ENCODE measurements around the gene RSRC2.
"Not testable (repeated sequence)": the region's sequence is repeated elsewhere in the genome, so short reads cannot be mapped to it uniquely, and the experiment has no call there.

The RSRC2 gene

GRCh38 chr12:122486360-122486759 lies 40.4 kb downstream of the RSRC2 start:
- not testable (repeated sequence) for H3K27ac ChIP-seq (ENCODE audit: low read depth, low read length, severe bottlenecking); H3K4me3 ChIP-seq (ENCODE audit: extremely low read depth, insufficient read depth, low read length, poor library complexity, severe bottlenecking)
- 94% methylated on average over 2 of the region's 6 CpGs; no CpG with 5 or more reads in 1 of the 2 experiments for WGBS, 2 experiments (ENCODE audit: insufficient coverage in 2 of 2)

GRCh38 chr12:122484385-122484784 lies 42.4 kb downstream of the RSRC2 start:
- H3K27ac ChIP-seq (ENCODE audit: low read depth, low read length, severe bottlenecking): not testable (repeated sequence)
- H3K36me3 ChIP-seq (ENCODE audit: control insufficient read depth, insufficient read depth, low read length): peaks cover 92% of the 10 kb centered on the region
- WGBS, 2 experiments (ENCODE audit: insufficient coverage in 2 of 2): 80 to 100% methylated on average over 1 of the region's 1 CpG

More at GRCh38 chr12:122486360-122486759, 40.4 kb downstream of the RSRC2 start:
- peaks cover 88% of the 10 kb centered on the region for H3K36me3 ChIP-seq (ENCODE audit: control insufficient read depth, insufficient read depth, low read length)
- H3K9me3 ChIP-seq (ENCODE audit: control insufficient read depth, low read length); H3K4me1 ChIP-seq (ENCODE audit: control insufficient read depth, insufficient read depth, low read length, poor library complexity, severe bottlenecking): not testable (repeated sequence)

GRCh38 chr12:122483969-122484368 lies 42.8 kb downstream of the RSRC2 start:
- 85 to 93% methylated on average over 3 of the region's 5 CpGs for WGBS, 2 experiments (ENCODE audit: insufficient coverage in 2 of 2)
- Histone ChIP-seq H3K4me3 (ENCODE audit: extremely low read depth, insufficient read depth, low read length, poor library complexity, severe bottlenecking) (no peak overlapping the region), H3K36me3 (ENCODE audit: control insufficient read depth, insufficient read depth, low read length) (peaks cover 92% of the 10 kb centered on the region), H3K27ac (ENCODE audit: low read depth, low read length, severe bottlenecking) (no peak overlapping the region), H3K4me1 (ENCODE audit: control insufficient read depth, insufficient read depth, low read length, poor library complexity, severe bottlenecking) (no peaks in the 10 kb centered on the region), H3K9me3 (ENCODE audit: control insufficient read depth, low read length) (no peaks in the 10 kb centered on the region)

More at GRCh38 chr12:122484385-122484784, 42.4 kb downstream of the RSRC2 start:
- not testable (repeated sequence) for H3K9me3 ChIP-seq (ENCODE audit: control insufficient read depth, low read length); H3K4me3 ChIP-seq (ENCODE audit: extremely low read depth, insufficient read depth, low read length, poor library complexity, severe bottlenecking); H3K4me1 ChIP-seq (ENCODE audit: control insufficient read depth, insufficient read depth, low read length, poor library complexity, severe bottlenecking)

- H3K4me1 ChIP-seq (ENCODE audit: control insufficient read depth, insufficient read depth, low read length, poor library complexity, severe bottlenecking): no peaks in the 10 kb centered on the region
- WGBS, 2 experiments (ENCODE audit: insufficient coverage in 2 of 2): 97 to 100% methylated on average over 2 of the region's 6 CpGs
- H3K4me3 ChIP-seq (ENCODE audit: extremely low read depth, insufficient read depth, low read length, poor library complexity, severe bottlenecking): no peak overlapping the region
- no peaks in the 10 kb centered on the region for H3K9me3 ChIP-seq (ENCODE audit: control insufficient read depth, low read length)
- H3K36me3 ChIP-seq (ENCODE audit: control insufficient read depth, insufficient read depth, low read length): peaks cover 94% of the 10 kb centered on the region
- no peak overlapping the region for H3K27ac ChIP-seq (ENCODE audit: low read depth, low read length, severe bottlenecking)
These were observed 44.9 kb downstream of the RSRC2 start for GRCh38 chr12:122481861-122482260.

GRCh38 chr12:122480753-122481152 lies 46.0 kb downstream of the RSRC2 start:
- WGBS, 2 experiments (ENCODE audit: insufficient coverage in 2 of 2): 96 to 99% methylated on average over 7 of the region's 8 CpGs
- Histone ChIP-seq H3K4me3 (ENCODE audit: extremely low read depth, insufficient read depth, low read length, poor library complexity, severe bottlenecking) (no peak overlapping the region), H3K36me3 (ENCODE audit: control insufficient read depth, insufficient read depth, low read length) (peaks cover 95% of the 10 kb centered on the region), H3K27ac (ENCODE audit: low read depth, low read length, severe bottlenecking) (no peak overlapping the region), H3K4me1 (ENCODE audit: control insufficient read depth, insufficient read depth, low read length, poor library complexity, severe bottlenecking) (no peaks in the 10 kb centered on the region), H3K9me3 (ENCODE audit: control insufficient read depth, low read length) (no peaks in the 10 kb centered on the region)

GRCh38 chr12:122474324-122474716 lies 52.4 kb downstream of the RSRC2 start:
- no peak overlapping the region for H3K27ac ChIP-seq (ENCODE audit: low read depth, low read length, severe bottlenecking)
- peaks cover 5% of the 10 kb centered on the region for H3K4me1 ChIP-seq (ENCODE audit: control insufficient read depth, insufficient read depth, low read length, poor library complexity, severe bottlenecking)
- H3K4me3 ChIP-seq (ENCODE audit: extremely low read depth, insufficient read depth, low read length, poor library complexity, severe bottlenecking): no peak overlapping the region
- peaks cover 79% of the 10 kb centered on the region for H3K36me3 ChIP-seq (ENCODE audit: control insufficient read depth, insufficient read depth, low read length)
- WGBS, 2 experiments (ENCODE audit: insufficient coverage in 2 of 2): 95 to 96% methylated on average over 2 of the region's 2 CpGs
- no peaks in the 10 kb centered on the region for H3K9me3 ChIP-seq (ENCODE audit: control insufficient read depth, low read length)

GRCh38 chr12:122473543-122474323 lies 53.0 kb downstream of the RSRC2 start:
- Histone ChIP-seq H3K4me3 (ENCODE audit: extremely low read depth, insufficient read depth, low read length, poor library complexity, severe bottlenecking) (no peak overlapping the region), H3K36me3 (ENCODE audit: control insufficient read depth, insufficient read depth, low read length) (peaks cover 73% of the 10 kb centered on the region), H3K9me3 (ENCODE audit: control insufficient read depth, low read length) (no peaks in the 10 kb centered on the region), H3K27ac (ENCODE audit: low read depth, low read length, severe bottlenecking) (no peak overlapping the region), H3K4me1 (ENCODE audit: control insufficient read depth, insufficient read depth, low read length, poor library complexity, severe bottlenecking) (peaks cover 5% of the 10 kb centered on the region)
- WGBS, 2 experiments (ENCODE audit: insufficient coverage in 2 of 2): 93 to 96% methylated on average over 14 to 17 of the region's 19 CpGs

- H3K36me3 ChIP-seq (ENCODE audit: control insufficient read depth, insufficient read depth, low read length): peaks cover 51% of the 10 kb centered on the region
- peaks cover 5% of the 10 kb centered on the region for H3K4me1 ChIP-seq (ENCODE audit: control insufficient read depth, insufficient read depth, low read length, poor library complexity, severe bottlenecking)
- WGBS, 2 experiments (ENCODE audit: insufficient coverage in 2 of 2): no CpG with 5 or more reads among the region's 3 CpGs
- H3K4me3 ChIP-seq (ENCODE audit: extremely low read depth, insufficient read depth, low read length, poor library complexity, severe bottlenecking): no peak overlapping the region
- peak overlapping the region; percentile 47 for H3K27ac ChIP-seq (ENCODE audit: low read depth, low read length, severe bottlenecking)
- no peaks in the 10 kb centered on the region for H3K9me3 ChIP-seq (ENCODE audit: control insufficient read depth, low read length)
These were observed 55.2 kb downstream of the RSRC2 start for GRCh38 chr12:122471324-122472226.

GRCh38 chr12:122470576-122470975 lies 56.2 kb downstream of the RSRC2 start:
- not testable (repeated sequence) for H3K4me3 ChIP-seq (ENCODE audit: extremely low read depth, insufficient read depth, low read length, poor library complexity, severe bottlenecking); H3K4me1 ChIP-seq (ENCODE audit: control insufficient read depth, insufficient read depth, low read length, poor library complexity, severe bottlenecking); H3K9me3 ChIP-seq (ENCODE audit: control insufficient read depth, low read length); H3K27ac ChIP-seq (ENCODE audit: low read depth, low read length, severe bottlenecking)
- 63 to 95% methylated on average over 2 to 6 of the region's 7 CpGs for WGBS, 2 experiments (ENCODE audit: insufficient coverage in 2 of 2)
- H3K36me3 ChIP-seq (ENCODE audit: control insufficient read depth, insufficient read depth, low read length): peaks cover 41% of the 10 kb centered on the region

- H3K4me3 ChIP-seq (ENCODE audit: extremely low read depth, insufficient read depth, low read length, poor library complexity, severe bottlenecking); H3K4me1 ChIP-seq (ENCODE audit: control insufficient read depth, insufficient read depth, low read length, poor library complexity, severe bottlenecking); H3K27ac ChIP-seq (ENCODE audit: low read depth, low read length, severe bottlenecking); H3K9me3 ChIP-seq (ENCODE audit: control insufficient read depth, low read length): not testable (repeated sequence)
- H3K36me3 ChIP-seq (ENCODE audit: control insufficient read depth, insufficient read depth, low read length): peaks cover 37% of the 10 kb centered on the region
- WGBS, 2 experiments (ENCODE audit: insufficient coverage in 2 of 2): 97 to 100% methylated on average over 4 of the region's 6 CpGs
These were observed 56.9 kb downstream of the RSRC2 start for GRCh38 chr12:122469856-122470255.
